Prostate gland (tissue), 2 donors: ENCODE measurements around the gene EYA4.

Experiments used
- POLR2A ChIP-seq: fragments of 450-650 bp; IDR thresholded peaks from one replicate; pipeline ENCODE4 v1.6.1; 2016; ENCODE audit warnings: antibody characterized with exemption, mild to moderate bottlenecking
- TF ChIP-seq, protein P1 (sequence below), 4 experiments: fragments of 200-600 bp in 2 of 4; fragments of 450-650 bp in 2 of 4; sonication (generic) in 2 of 4; IDR thresholded peaks; 1 replicate in 3 of 4; 2 replicates in 1 of 4; pipeline ENCODE4 v1.5.1; 2016 to 2019; ENCODE audit warnings: antibody characterized with exemption in 4 of 4, mild to moderate bottlenecking in 2 of 4, moderate library complexity in 2 of 4

DNA sequence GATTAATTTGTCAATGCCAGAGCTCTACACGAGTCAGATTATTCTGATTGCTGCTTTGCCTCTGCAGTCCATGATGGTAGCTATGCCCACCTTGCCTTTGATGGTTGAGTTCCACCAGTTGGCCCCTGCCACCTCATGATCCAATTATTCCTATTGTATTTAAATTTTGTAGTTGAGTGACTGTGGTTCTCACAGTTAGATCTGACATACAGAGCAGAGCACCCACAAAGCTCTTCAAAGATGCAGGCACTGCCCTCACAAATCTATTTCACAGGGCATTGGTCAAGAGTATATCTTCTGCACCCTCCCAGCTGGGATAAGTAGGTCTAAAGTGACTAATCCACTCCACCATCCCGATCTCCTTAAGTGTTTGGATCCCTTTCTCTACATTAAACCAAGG, 318.8 kb downstream of the EYA4 start:
- no peak for TF ChIP-seq POLR2A
- TF ChIP-seq, protein P1, sequence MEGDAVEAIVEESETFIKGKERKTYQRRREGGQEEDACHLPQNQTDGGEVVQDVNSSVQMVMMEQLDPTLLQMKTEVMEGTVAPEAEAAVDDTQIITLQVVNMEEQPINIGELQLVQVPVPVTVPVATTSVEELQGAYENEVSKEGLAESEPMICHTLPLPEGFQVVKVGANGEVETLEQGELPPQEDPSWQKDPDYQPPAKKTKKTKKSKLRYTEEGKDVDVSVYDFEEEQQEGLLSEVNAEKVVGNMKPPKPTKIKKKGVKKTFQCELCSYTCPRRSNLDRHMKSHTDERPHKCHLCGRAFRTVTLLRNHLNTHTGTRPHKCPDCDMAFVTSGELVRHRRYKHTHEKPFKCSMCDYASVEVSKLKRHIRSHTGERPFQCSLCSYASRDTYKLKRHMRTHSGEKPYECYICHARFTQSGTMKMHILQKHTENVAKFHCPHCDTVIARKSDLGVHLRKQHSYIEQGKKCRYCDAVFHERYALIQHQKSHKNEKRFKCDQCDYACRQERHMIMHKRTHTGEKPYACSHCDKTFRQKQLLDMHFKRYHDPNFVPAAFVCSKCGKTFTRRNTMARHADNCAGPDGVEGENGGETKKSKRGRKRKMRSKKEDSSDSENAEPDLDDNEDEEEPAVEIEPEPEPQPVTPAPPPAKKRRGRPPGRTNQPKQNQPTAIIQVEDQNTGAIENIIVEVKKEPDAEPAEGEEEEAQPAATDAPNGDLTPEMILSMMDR (IDR thresholded peaks at IDR 0.05) = no peak
